A549 (cell line): Measurements from ENCODE around the gene MYBPC2. TPM values are rescaled to one million over a fixed set of nuclear protein-coding genes. Genes with fewer than 3 reads are reported as not detected.
A peak's percentile ranks its signal among the peaks of the same experiment; 100 is the strongest.

Experiments
- ATAC-seq, 2 experiments: fragments of 200-7000 bp in 1 of 2; fragments of >200 bp in 1 of 2; cut with Nextera tagmentation in 1 of 2; cut with Tn5 transposase in 1 of 2; 3 replicates each; pipeline versions ENCODE4 v1.8.0 to v1.9.1; 2018 to 2020; ENCODE audit warnings: mild to moderate bottlenecking in 1 of 2, moderate library complexity in 1 of 2
- CTCF ChIA-PET: fragments of 300-600 bp; sonication (Branson Sonifier 250); formaldehyde crosslinking; extraction: SDS; loops from one replicate; lab custom pipeline; 2021; ENCODE audit warnings: antibody characterized with exemption, inconsistent platforms; lab: Yijun Ruan, JAX
- POLR2A ChIA-PET: fragments of 350-600 bp; formaldehyde crosslinking; extraction: SDS; loops from one replicate; lab custom pipeline; 2021; ENCODE audit warnings: antibody characterized with exemption, inconsistent platforms; lab: Yijun Ruan, JAX
- DNase-seq, 2 experiments: peaks; one replicate each; pipeline versions ENCODE4 v3.0.0 to v3.0.0-alpha.2; 2011 to 2016; ENCODE audit warnings: low read depth in 1 of 2, low spot score in 1 of 2
- FAIRE-seq: peaks from 2 replicates; lab custom pipeline; 2011; peaks lifted over from hg19 to GRCh38; lab: Jason Lieb, UNC
- H3K27ac ChIP-seq, 2 experiments: fragments of >200 bp; sonication (Bioruptor Twin); formaldehyde crosslinking; 3 replicates each; pipeline ENCODE4 v1.5.1; 2016 to 2017
- H3K4me1 ChIP-seq: fragments of >200 bp; sonication (Bioruptor Twin); formaldehyde crosslinking; 3 replicates; pipeline ENCODE4 v1.6.1; 2016
- H3K4me2 ChIP-seq: fragments of >200 bp; sonication (Bioruptor Twin); formaldehyde crosslinking; 3 replicates; pipeline ENCODE4 v1.6.1; 2016
- H3K4me3 ChIP-seq: fragments of >200 bp; sonication (Bioruptor Twin); formaldehyde crosslinking; 3 replicates; pipeline ENCODE4 v1.5.1; 2016
- H3K9me3 ChIP-seq: fragments of >200 bp; sonication (Bioruptor Twin); formaldehyde crosslinking; 3 replicates; pipeline ENCODE4 v1.6.1; 2016
- ATOH8 ChIP-seq: fragments of 250-450 bp; sonication (Bioruptor Pico); IDR thresholded peaks from 2 replicates; pipeline ENCODE4 v1.5.0; 2020; ENCODE audit warnings: low read depth, mild to moderate bottlenecking, moderate library complexity
- CHD2 ChIP-seq: fragments of 150-350 bp; IDR thresholded peaks from 2 replicates; pipeline ENCODE4 v1.6.1; 2014; ENCODE audit warnings: low read length; ENCODE audit not compliant: partially characterized antibody
- CTCF ChIP-seq: fragments of >200 bp; sonication (Bioruptor Twin); formaldehyde crosslinking; IDR thresholded peaks from 3 replicates; pipeline ENCODE4 v1.5.1; 2016
- EHMT2 ChIP-seq: fragments of 200-600 bp; sonication (generic); IDR thresholded peaks from 2 replicates; pipeline ENCODE4 v1.6.1; 2016; ENCODE audit warnings: antibody characterized with exemption, low read depth, mild to moderate bottlenecking, moderate library complexity
- ELK1 ChIP-seq: fragments of 150-350 bp; IDR thresholded peaks from 2 replicates; pipeline ENCODE4 v1.6.1; 2014; ENCODE audit warnings: low read depth, mild to moderate bottlenecking, low read length
- FOSL2 ChIP-seq, 2 experiments: fragments of 450-650 bp in 1 of 2; fragments of >200 bp in 1 of 2; sonication (Bioruptor Twin) in 1 of 2; formaldehyde crosslinking; IDR thresholded peaks; 2 replicates each; pipeline versions ENCODE4 v1.5.0 to v1.6.1; 2016 to 2020; ENCODE audit warnings: mild to moderate bottlenecking in 1 of 2, moderate library complexity in 1 of 2
- JUN ChIP-seq, 2 experiments: fragments of >200 bp; sonication (Bioruptor Twin); formaldehyde crosslinking; IDR thresholded peaks; 2 replicates in 1 of 2; 3 replicates in 1 of 2; pipeline ENCODE4 v1.6.1; 2016 to 2017
- KDM1A ChIP-seq: fragments of 200-600 bp; sonication (generic); IDR thresholded peaks from 2 replicates; pipeline ENCODE4 v1.6.1; 2016; ENCODE audit warnings: low read depth, mild to moderate bottlenecking
- NPAS2 ChIP-seq: fragments of 250-450 bp; sonication (Bioruptor Pico); IDR thresholded peaks from 2 replicates; pipeline ENCODE4 v1.8.0; 2022; ENCODE audit warnings: mild to moderate bottlenecking, moderate library complexity, borderline replicate concordance
- PBX3 ChIP-seq: IDR thresholded peaks from 2 replicates; pipeline ENCODE4 v1.6.1; 2012
- PHF8 ChIP-seq: fragments of 200-600 bp; sonication (generic); IDR thresholded peaks from 2 replicates; pipeline ENCODE4 v1.6.1; 2016; ENCODE audit warnings: low read depth, mild to moderate bottlenecking, antibody characterized with exemption, moderate library complexity, borderline replicate concordance
- POLR2AphosphoS2 ChIP-seq: conservative IDR thresholded peaks from 2 replicates; pipeline ENCODE4 v1.6.1; 2012; ENCODE audit warnings: low read length, improper control_type of control experiment, inconsistent platforms
- RARB ChIP-seq: fragments of 250-450 bp; sonication (Bioruptor Pico); IDR thresholded peaks from 2 replicates; pipeline ENCODE4 v1.8.0; 2021; ENCODE audit warnings: mild to moderate bottlenecking, moderate library complexity
- RCOR1 ChIP-seq: fragments of 150-350 bp; IDR thresholded peaks from 2 replicates; pipeline ENCODE4 v1.6.1; 2014; ENCODE audit warnings: antibody characterized with exemption, low read length, low read depth
- RNF2 ChIP-seq: fragments of 200-600 bp; sonication (generic); IDR thresholded peaks from 2 replicates; pipeline ENCODE4 v1.6.1; 2016; ENCODE audit warnings: low read depth, mild to moderate bottlenecking, antibody characterized with exemption, moderate library complexity, borderline replicate concordance
- USF2 ChIP-seq: fragments of 450-650 bp; IDR thresholded peaks from 2 replicates; pipeline ENCODE4 v1.6.1; 2014; ENCODE audit warnings: antibody characterized with exemption
- ZC3H11A ChIP-seq: fragments of 450-650 bp; IDR thresholded peaks from 2 replicates; pipeline ENCODE4 v1.6.1; 2014; ENCODE audit warnings: antibody characterized with exemption, mild to moderate bottlenecking
- ZFP36 ChIP-seq: fragments of 450-650 bp; IDR thresholded peaks from 2 replicates; pipeline ENCODE4 v1.6.1; 2014; ENCODE audit warnings: borderline replicate concordance; ENCODE audit not compliant: partially characterized antibody
- ZNF302 ChIP-seq: fragments of 250-450 bp; sonication (Bioruptor Pico); IDR thresholded peaks from 2 replicates; pipeline ENCODE4 v1.9.0; 2021; ENCODE audit warnings: inconsistent platforms, mild to moderate bottlenecking, moderate library complexity
- WGBS: methylation state at CpG from one replicate; pipeline ENCODE4 v1.1.6; 2017; ENCODE audit errors: missing lambda C conversion rate; 5-methylcytosine and 5-hydroxymethylcytosine counted together
- polyA plus RNA-seq, 4 experiments: library from polyadenylated mRNA; depleted of rRNA in 3 of 4; stranded (reverse); fragments of >200 nt; fragmentation: RNase III in 1 of 4; extraction: RNeasy Plus Mini Kit Qiagen cat#74134 plus additional on column Dnase treatment in 1 of 4; gene quantifications; 2 replicates in 3 of 4; 3 replicates in 1 of 4; pipeline ENCODE4 v1.2.3, GENCODE V29; 2011 to 2017

MYBPC2 gene
- polyA plus RNA-seq, 2 of the 4 experiments (the other 2 are of a cell fraction): 0.10 TPM; not detected in 1

- Histone ChIP-seq H3K9me3 (no peaks in the 10 kb centered on the region), H3K27ac (no peak within 1 kb of the TSS), H3K4me2 (no peak within 1 kb of the TSS), H3K4me3 (no peak within 1 kb of the TSS), H3K4me1 (no peaks in the 10 kb centered on the region)
- 75% methylated on average over 29 of the region's 34 CpGs for WGBS
- DNase-seq: no peak
- ChIA-PET CTCF (interaction anchor here (0.7 to 1.5 kb wide), 5 partner anchors 8 to 59 kb away, joined by 3 to 4 read pairs (median 3); no protein-coding TSS in a partner anchor), POLR2A (no interaction called here)
- TF ChIP-seq JUN (IDR thresholded peaks at IDR 0.05): 0 out of 5 replicates have a peak, but pooled peaks of 1 of the 2 experiments have one; percentile 17
- TF ChIP-seq USF2: no peak
- FAIRE-seq: no peak
- ATAC-seq: no peak
Observed at GRCh38 chr19:50418176-50419021, 14.3 kb upstream of the MYBPC2 start, which contains the start of gene SPIB. SPIB (plus strand) TSS chr19:50418938; CDS start chr19:50418963, 25 bp downstream.

GRCh38 chr19:50419022-50419579, 13.6 kb upstream of the MYBPC2 start:
- CTCF ChIA-PET: interaction anchor here (1.0 to 1.3 kb wide), 3 partner anchors 17 to 50 kb away, joined by 3 to 4 read pairs (median 4); no protein-coding TSS in a partner anchor

GRCh38 chr19:50419580-50420035, 13.1 kb upstream of the MYBPC2 start:
- DNase-seq (no peak), FAIRE-seq (no peak), ATAC-seq (no peak)
- 59% methylated on average over 7 of the region's 8 CpGs for WGBS
- Histone ChIP-seq H3K9me3 (no peaks in the 10 kb centered on the region), H3K4me1 (no peaks in the 10 kb centered on the region), H3K4me2 (no peak overlapping the region), H3K27ac (no peak overlapping the region), H3K4me3 (no peak overlapping the region)
- CTCF ChIA-PET: interaction anchor here (1.0 to 1.3 kb wide), 3 partner anchors 17 to 51 kb away, joined by 3 to 4 read pairs (median 4); no protein-coding TSS in a partner anchor
- TF ChIP-seq PHF8 (no peak), POLR2AphosphoS2 (no peak), ZC3H11A (no peak), NPAS2 (no peak), KDM1A (no peak), RCOR1 (no peak), FOSL2 (IDR thresholded peaks at IDR 0.05) (no peak), FOSL2 (CRISPR knock-in tag; IDR thresholded peaks at IDR 0.05) (no peak), USF2 (no peak), ELK1 (no peak), EHMT2 (no peak), RARB (no peak), CHD2 (no peak), RNF2 (no peak), ZFP36 (no peak), ZNF302 (no peak), ATOH8 (CRISPR knock-in tag) (no peak), PBX3 (no peak)
- POLR2A ChIA-PET: no interaction called here

More at GRCh38 chr19:50419022-50419579, 13.6 kb upstream of the MYBPC2 start:
- no peak for TF ChIP-seq CTCF
- POLR2A ChIA-PET: no interaction called here
- Histone ChIP-seq H3K4me1 (no peaks in the 10 kb centered on the region), H3K9me3 (no peaks in the 10 kb centered on the region), H3K27ac (no peak overlapping the region), H3K4me3 (no peak overlapping the region), H3K4me2 (no peak overlapping the region)
- FAIRE-seq: no peak
- WGBS: 68% methylated on average over 14 of the region's 14 CpGs
- ATAC-seq: peak in 1 of 2 experiments; percentile 7; a peak in 3 of 6 replicates
- DNase-seq: no peak
